Measurements from ENCODE around the gene THSD7A.

DNA sequence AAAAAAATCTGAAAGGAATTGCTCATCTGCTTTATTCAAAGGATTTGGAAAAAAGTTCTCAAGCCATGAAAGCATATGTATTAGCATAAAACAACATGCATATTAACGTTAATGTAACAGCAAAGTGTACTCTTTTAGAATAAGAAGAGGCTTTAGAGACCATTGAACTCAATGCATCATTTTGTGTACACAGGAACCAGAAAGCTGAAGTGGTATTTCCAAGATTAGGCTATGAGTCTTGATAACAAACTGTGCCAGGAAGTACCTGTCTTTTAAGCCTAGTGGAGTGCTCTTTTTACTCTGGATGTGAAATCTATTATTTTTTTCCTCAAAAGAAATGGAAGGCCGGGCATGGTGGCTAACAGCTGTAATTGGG is 164.2 kb downstream of the THSD7A start:
- TF ChIP-seq, protein P1, sequence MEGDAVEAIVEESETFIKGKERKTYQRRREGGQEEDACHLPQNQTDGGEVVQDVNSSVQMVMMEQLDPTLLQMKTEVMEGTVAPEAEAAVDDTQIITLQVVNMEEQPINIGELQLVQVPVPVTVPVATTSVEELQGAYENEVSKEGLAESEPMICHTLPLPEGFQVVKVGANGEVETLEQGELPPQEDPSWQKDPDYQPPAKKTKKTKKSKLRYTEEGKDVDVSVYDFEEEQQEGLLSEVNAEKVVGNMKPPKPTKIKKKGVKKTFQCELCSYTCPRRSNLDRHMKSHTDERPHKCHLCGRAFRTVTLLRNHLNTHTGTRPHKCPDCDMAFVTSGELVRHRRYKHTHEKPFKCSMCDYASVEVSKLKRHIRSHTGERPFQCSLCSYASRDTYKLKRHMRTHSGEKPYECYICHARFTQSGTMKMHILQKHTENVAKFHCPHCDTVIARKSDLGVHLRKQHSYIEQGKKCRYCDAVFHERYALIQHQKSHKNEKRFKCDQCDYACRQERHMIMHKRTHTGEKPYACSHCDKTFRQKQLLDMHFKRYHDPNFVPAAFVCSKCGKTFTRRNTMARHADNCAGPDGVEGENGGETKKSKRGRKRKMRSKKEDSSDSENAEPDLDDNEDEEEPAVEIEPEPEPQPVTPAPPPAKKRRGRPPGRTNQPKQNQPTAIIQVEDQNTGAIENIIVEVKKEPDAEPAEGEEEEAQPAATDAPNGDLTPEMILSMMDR (optimal IDR thresholded peaks at IDR 0.05 in 1 of 3, IDR thresholded peaks at IDR 0.05 in 1 of 3, conservative IDR thresholded peaks at IDR 0.05 in 1 of 3; ENCODE audit: extremely low read depth in 1 of 3, insufficient read depth in 2 of 3, low read length in 3 of 3), result no peak
- no peak for TF ChIP-seq EZH2 (IDR thresholded peaks at IDR 0.05; ENCODE audit: low read length)

Data from keratinocyte (primary cell).